ENCODE measurements around the gene IRAK2. TPM values are rescaled to one million over a fixed set of nuclear protein-coding genes. Genes with fewer than 3 reads are reported as not detected.
"Not testable (repeated sequence)": the region's sequence is repeated elsewhere in the genome, so short reads cannot be mapped to it uniquely, and the experiment has no call there.

IRAK2 gene
- total RNA-seq, 3 donors from 2014 or later (not counting 1 experiment from before 2014, with no cell fraction given): 10.4 to 28.2 (median 10.9) TPM

GRCh38 chr3:10116928-10117327, 47.8 kb upstream of the IRAK2 start:
- intact Hi-C loops (cut with micrococcal nuclease): loop anchor here (5.0 kb wide), 4 partner anchors 130 to 275 kb away; partner anchors contain the start of genes CRELD1, RPUSD3, SEC13 and TATDN2
- Histone ChIP-seq H3K27ac (ENCODE audit: low read length) (no peak overlapping the region), H3K27me3 (ENCODE audit: control insufficient read depth, insufficient read depth, low read length) (no peaks in the 10 kb centered on the region), H3K4me1 (ENCODE audit: control insufficient read depth, insufficient read depth, low read length) (peaks cover 25% of the 10 kb centered on the region), H3K9me3 (ENCODE audit: control insufficient read depth, insufficient read depth, low read length) (no peaks in the 10 kb centered on the region), H3K36me3 (ENCODE audit: control insufficient read depth, insufficient read depth, low read length) (peaks cover 9% of the 10 kb centered on the region), H3K4me3 (ENCODE audit: low read length) (no peak overlapping the region)
- Mint-ChIP-seq H3K4me1 (peaks cover 24 to 28% of the 10 kb centered on the region in 2 donors), H3K27me3 (ENCODE audit: low read depth in 2 of 2) (no peaks in the 10 kb centered on the region), H3K36me3 (no peaks in the 10 kb centered on the region), H3K9me3 (no peaks in the 10 kb centered on the region), H3K4me3 (peak overlapping the region; percentile 99), H3K27ac (peak overlapping the region; percentile 97 to 98)
- DNase-seq (no peak), ATAC-seq (no peak)
- 82% methylated on average over 4 of the region's 4 CpGs for WGBS (ENCODE audit: insufficient coverage)
- TF ChIP-seq CTCF (IDR thresholded peaks at IDR 0.05): no peak

GRCh38 chr3:10119376-10119775, 45.3 kb upstream of the IRAK2 start:
- no peaks in the 10 kb centered on the region for H3K9me3 Mint-ChIP-seq
- H3K27me3 Mint-ChIP-seq (ENCODE audit: low read depth in 2 of 2): no peaks in the 10 kb centered on the region
- no peaks in the 10 kb centered on the region for H3K36me3 Mint-ChIP-seq
- no peak overlapping the region for H3K27ac Mint-ChIP-seq
- no peak overlapping the region for H3K4me3 ChIP-seq (ENCODE audit: low read length)
- H3K4me1 ChIP-seq (ENCODE audit: control insufficient read depth, insufficient read depth, low read length): peaks cover 32% of the 10 kb centered on the region
- no peaks in the 10 kb centered on the region for H3K9me3 ChIP-seq (ENCODE audit: control insufficient read depth, insufficient read depth, low read length)
- peaks cover 30 to 34% of the 10 kb centered on the region in 2 donors for H3K4me1 Mint-ChIP-seq
- intact Hi-C loops (cut with micrococcal nuclease): loop anchor here (5.0 kb wide), 4 partner anchors 128 to 277 kb away; partner anchors contain the start of genes CRELD1, RPUSD3, SEC13 and TATDN2
- no peak for DNase-seq
- 100% methylated on average over 2 of the region's 4 CpGs for WGBS (ENCODE audit: insufficient coverage)
- H3K27me3 ChIP-seq (ENCODE audit: control insufficient read depth, insufficient read depth, low read length): no peaks in the 10 kb centered on the region
- no peak overlapping the region for H3K4me3 Mint-ChIP-seq
- ATAC-seq: no peak
- no peak overlapping the region for H3K27ac ChIP-seq (ENCODE audit: low read length)
- peaks cover 11% of the 10 kb centered on the region for H3K36me3 ChIP-seq (ENCODE audit: control insufficient read depth, insufficient read depth, low read length)
- TF ChIP-seq CTCF (IDR thresholded peaks at IDR 0.05): no peak

- 100% methylated on average over 2 of the region's 2 CpGs for WGBS (ENCODE audit: insufficient coverage)
- Histone ChIP-seq H3K36me3 (ENCODE audit: control insufficient read depth, insufficient read depth, low read length) (peaks cover 20% of the 10 kb centered on the region), H3K4me3 (ENCODE audit: low read length) (no peak overlapping the region), H3K9me3 (ENCODE audit: control insufficient read depth, insufficient read depth, low read length) (no peaks in the 10 kb centered on the region), H3K4me1 (ENCODE audit: control insufficient read depth, insufficient read depth, low read length) (peaks cover 22% of the 10 kb centered on the region), H3K27ac (ENCODE audit: low read length) (no peak overlapping the region), H3K27me3 (ENCODE audit: control insufficient read depth, insufficient read depth, low read length) (no peaks in the 10 kb centered on the region)
- DNase-seq: no peak
- Mint-ChIP-seq H3K27me3 (ENCODE audit: low read depth in 2 of 2) (no peaks in the 10 kb centered on the region), H3K4me1 (peaks cover 25 to 29% of the 10 kb centered on the region in 2 donors), H3K27ac (peak overlapping the region; percentile 7 to 26), H3K4me3 (no peak overlapping the region), H3K36me3 (no peaks in the 10 kb centered on the region), H3K9me3 (no peaks in the 10 kb centered on the region)
- no peak for ATAC-seq
- TF ChIP-seq CTCF (IDR thresholded peaks at IDR 0.05): no peak
- intact Hi-C loops (cut with micrococcal nuclease): no loop called here
Observed at GRCh38 chr3:10121064-10121463, 43.7 kb upstream of the IRAK2 start.

GRCh38 chr3:10122724-10123123, 42.0 kb upstream of the IRAK2 start:
- no peaks in the 10 kb centered on the region for H3K27me3 ChIP-seq (ENCODE audit: control insufficient read depth, insufficient read depth, low read length)
- no peak overlapping the region for H3K4me3 Mint-ChIP-seq
- H3K9me3 ChIP-seq (ENCODE audit: control insufficient read depth, insufficient read depth, low read length): no peaks in the 10 kb centered on the region
- peaks cover 17 to 21% of the 10 kb centered on the region in 2 donors for H3K4me1 Mint-ChIP-seq
- H3K27me3 Mint-ChIP-seq (ENCODE audit: low read depth in 2 of 2): no peaks in the 10 kb centered on the region
- DNase-seq: no peak
- no peak for ATAC-seq
- intact Hi-C loops (cut with micrococcal nuclease): no loop called here
- no peaks in the 10 kb centered on the region for H3K9me3 Mint-ChIP-seq
- TF ChIP-seq CTCF (IDR thresholded peaks at IDR 0.05): no peak
- H3K4me3 ChIP-seq (ENCODE audit: low read length): no peak overlapping the region
- peaks cover 8% of the 10 kb centered on the region for H3K36me3 Mint-ChIP-seq
- H3K36me3 ChIP-seq (ENCODE audit: control insufficient read depth, insufficient read depth, low read length): peaks cover 36% of the 10 kb centered on the region
- H3K4me1 ChIP-seq (ENCODE audit: control insufficient read depth, insufficient read depth, low read length): peaks cover 8% of the 10 kb centered on the region
- H3K27ac ChIP-seq (ENCODE audit: low read length): no peak overlapping the region
- peak overlapping the region in 1 of 2 donors; percentile 5 for H3K27ac Mint-ChIP-seq
- whole genome bisulfite sequencing (ENCODE audit: insufficient coverage): 92% methylated on average over 4 of the region's 4 CpGs

GRCh38 chr3:10135872-10136271, 28.8 kb upstream of the IRAK2 start:
- H3K36me3 ChIP-seq (ENCODE audit: control insufficient read depth, insufficient read depth, low read length); H3K9me3 Mint-ChIP-seq; H3K27ac Mint-ChIP-seq; H3K4me3 Mint-ChIP-seq; DNase-seq; H3K4me1 ChIP-seq (ENCODE audit: control insufficient read depth, insufficient read depth, low read length); H3K27ac ChIP-seq (ENCODE audit: low read length); H3K36me3 Mint-ChIP-seq; H3K4me1 Mint-ChIP-seq; H3K27me3 ChIP-seq (ENCODE audit: control insufficient read depth, insufficient read depth, low read length); H3K4me3 ChIP-seq (ENCODE audit: low read length); H3K9me3 ChIP-seq (ENCODE audit: control insufficient read depth, insufficient read depth, low read length); ATAC-seq; intact Hi-C loops (cut with micrococcal nuclease); H3K27me3 Mint-ChIP-seq (ENCODE audit: low read depth in 2 of 2): not testable (repeated sequence)
- 84% methylated on average over 8 of the region's 9 CpGs for WGBS (ENCODE audit: insufficient coverage)

Data from natural killer cell (primary cell).